Esophagus squamous epithelium (tissue), 4 donors: ENCODE results near the gene IL13.

Experiments used
- CTCF ChIP-seq, 6 experiments: fragments of 450-650 bp in 4 of 6; fragments of 200-600 bp in 2 of 6; sonication (generic) in 2 of 6; IDR thresholded peaks; one replicate each; pipeline ENCODE4 v1.5.1; 2016 to 2019; ENCODE audit warnings: antibody characterized with exemption in 6 of 6, mild to moderate bottlenecking in 4 of 6, moderate library complexity in 4 of 6
- POLR2A ChIP-seq, 4 donors: fragments of 450-650 bp; IDR thresholded peaks; one replicate each; pipeline ENCODE4 v1.6.1; 2017; ENCODE audit warnings: antibody characterized with exemption in 4 of 4, mild to moderate bottlenecking in 4 of 4, moderate library complexity in 3 of 4

GRCh38 chr5:132692632-132692967 lies 34.6 kb downstream of the IL13 start:
- TF ChIP-seq CTCF (IDR thresholded peaks at IDR 0.05) (no peak), POLR2A (IDR thresholded peaks at IDR 0.05) (no peak)
